Hepatocyte (in vitro differentiated cells): ENCODE data around the gene ZBTB37. TPM values are rescaled to one million over a fixed set of nuclear protein-coding genes. Genes with fewer than 3 reads are reported as not detected.

Source experiments
- DNase-seq: peaks from one replicate; pipeline ENCODE4 v3.0.0-alpha.2; 2016; ENCODE audit warnings: low spot score
- H2AFZ ChIP-seq: fragments of 200-600 bp; sonication (generic); 2 replicates; pipeline ENCODE4 v1.6.0; 2016; ENCODE audit warnings: antibody characterized with exemption, mild to moderate bottlenecking
- H3K27ac ChIP-seq: fragments of 200-600 bp; sonication (generic); 2 replicates; pipeline ENCODE4 v1.5.1; 2016; ENCODE audit warnings: mild to moderate bottlenecking
- H3K27me3 ChIP-seq: fragments of 200-600 bp; sonication (generic); 2 replicates; pipeline ENCODE4 v1.6.1; 2016
- H3K36me3 ChIP-seq: fragments of 200-600 bp; sonication (generic); replicated peaks from 2 replicates; pipeline ENCODE4 v1.5.1; 2016; ENCODE audit warnings: low read depth; ENCODE audit not compliant: insufficient read depth
- H3K4me1 ChIP-seq: fragments of 200-600 bp; sonication (generic); 2 replicates; pipeline ENCODE4 v1.5.1; 2016; ENCODE audit warnings: mild to moderate bottlenecking, moderate library complexity; ENCODE audit not compliant: insufficient read depth
- H3K4me2 ChIP-seq: fragments of 200-600 bp; sonication (generic); 2 replicates; pipeline ENCODE4 v1.6.0; 2016
- H3K4me3 ChIP-seq: fragments of 200-600 bp; sonication (generic); 2 replicates; pipeline ENCODE4 v1.5.1; 2016; ENCODE audit warnings: mild to moderate bottlenecking
- H3K79me2 ChIP-seq: fragments of 200-600 bp; sonication (generic); 2 replicates; pipeline ENCODE4 v1.6.0; 2017; ENCODE audit warnings: mild to moderate bottlenecking
- H3K9me2 ChIP-seq: fragments of 200-600 bp; sonication (generic); replicated peaks from 2 replicates; pipeline ENCODE4 v1.6.0; 2017; ENCODE audit warnings: mild to moderate bottlenecking; ENCODE audit not compliant: insufficient read depth
- H3K9me3 ChIP-seq: fragments of 200-600 bp; sonication (generic); 2 replicates; pipeline ENCODE4 v1.5.1; 2016; ENCODE audit warnings: low read depth, mild to moderate bottlenecking
- H4K20me1 ChIP-seq: fragments of 200-600 bp; sonication (generic); 2 replicates; pipeline ENCODE4 v1.6.0; 2016; ENCODE audit warnings: mild to moderate bottlenecking; ENCODE audit not compliant: insufficient read depth, poor library complexity, severe bottlenecking
- CTCF ChIP-seq: fragments of 200-600 bp; sonication (generic); IDR thresholded peaks from 2 replicates; pipeline ENCODE4 v1.5.1; 2016; ENCODE audit warnings: antibody characterized with exemption, mild to moderate bottlenecking; ENCODE audit not compliant: poor library complexity
- EZH2 ChIP-seq: fragments of 200-600 bp; sonication (generic); IDR thresholded peaks from 2 replicates; pipeline ENCODE4 v1.6.1; 2016; ENCODE audit warnings: antibody characterized with exemption, mild to moderate bottlenecking, borderline replicate concordance
- EZH2phosphoT487 ChIP-seq: fragments of 200-600 bp; sonication (generic); IDR thresholded peaks from one replicate; pipeline ENCODE4 v1.6.1; 2018; ENCODE audit warnings: antibody characterized with exemption, mild to moderate bottlenecking, low read depth, moderate library complexity; ENCODE audit not compliant: unreplicated experiment, severe bottlenecking
- WGBS: methylation state at CpG from one replicate; pipeline ENCODE4 v1.1.6; 2016; ENCODE audit warnings: low lambda C conversion rate; ENCODE audit errors: missing lambda C conversion rate; 5-methylcytosine and 5-hydroxymethylcytosine counted together
- polyA plus RNA-seq: library from polyadenylated mRNA; unstranded; fragments of >200 nt; fragmentation: Nextera tagmentation; extraction: Ambion mirVana; gene quantifications from 2 replicates; pipeline ENCODE4 v1.2.1, GENCODE V29; 2016
- total RNA-seq: library from RNA; depleted of rRNA; stranded (reverse); fragments of >200 nt; gene quantifications from 2 replicates; pipeline ENCODE4 v1.2.3, GENCODE V29; 2014

Gene ZBTB37
- total and polyA plus RNA-seq, 2 experiments from 2014 or later = 0.99 to 9.3 TPM

- TF ChIP-seq EZH2 = no peak
- TF ChIP-seq EZH2phosphoT487 = no peak
- TF ChIP-seq CTCF = no peak
- H3K4me2 ChIP-seq = peak overlapping the region; percentile 88
- H3K79me2 ChIP-seq = peaks cover 28% of the 10 kb centered on the region
- peaks cover 12% of the 10 kb centered on the region for H3K4me1 ChIP-seq
- 93% methylated on average over 5 of the region's 5 CpGs for WGBS
- peaks cover 5% of the 10 kb centered on the region for H3K36me3 ChIP-seq
- no peak overlapping the region for H3K4me3 ChIP-seq
- no peaks in the 10 kb centered on the region for H3K27me3 ChIP-seq
- H3K9me3 ChIP-seq = no peaks in the 10 kb centered on the region
- no peak for DNase-seq
- H3K9me2 ChIP-seq = no peaks in the 10 kb centered on the region
- H2AFZ ChIP-seq = no peak overlapping the region
- peaks cover 26% of the 10 kb centered on the region for H4K20me1 ChIP-seq
- H3K27ac ChIP-seq = peak overlapping the region; percentile 6
Observed at GRCh38 chr1:173864179-173864867, 3.9 kb upstream of the ZBTB37 start.

- Histone ChIP-seq H3K27ac (peak overlapping the region; percentile 6), H3K4me2 (peak overlapping the region; percentile 88), H3K36me3 (peaks cover 5% of the 10 kb centered on the region), H3K9me3 (no peaks in the 10 kb centered on the region), H4K20me1 (peaks cover 26% of the 10 kb centered on the region), H3K9me2 (no peaks in the 10 kb centered on the region), H2AFZ (no peak overlapping the region), H3K4me1 (peaks cover 12% of the 10 kb centered on the region), H3K4me3 (peak overlapping the region; percentile 43), H3K79me2 (peaks cover 28% of the 10 kb centered on the region), H3K27me3 (no peaks in the 10 kb centered on the region)
- 37% methylated on average over 4 of the region's 4 CpGs for WGBS
- no peak for DNase-seq
- TF ChIP-seq CTCF = no peak
- TF ChIP-seq EZH2 = no peak
- no peak for TF ChIP-seq EZH2phosphoT487
Observed at GRCh38 chr1:173865468-173866164, 2.6 kb upstream of the ZBTB37 start.

GRCh38 chr1:173866413-173867115 is 1.6 kb upstream of the ZBTB37 start:
- Histone ChIP-seq H3K27ac (peak overlapping the region; percentile 80), H3K4me3 (peak overlapping the region; percentile 43), H3K36me3 (peaks cover 5% of the 10 kb centered on the region), H4K20me1 (peaks cover 26% of the 10 kb centered on the region), H3K9me2 (no peaks in the 10 kb centered on the region), H3K27me3 (no peaks in the 10 kb centered on the region), H3K4me1 (peaks cover 12% of the 10 kb centered on the region), H2AFZ (no peak overlapping the region), H3K79me2 (peaks cover 30% of the 10 kb centered on the region), H3K4me2 (peak overlapping the region; percentile 88), H3K9me3 (no peaks in the 10 kb centered on the region)
- no peak for DNase-seq
- TF ChIP-seq CTCF = no peak
- no peak for TF ChIP-seq EZH2
- no peak for TF ChIP-seq EZH2phosphoT487
- 3% methylated on average over 2 of the region's 2 CpGs for WGBS
